Hematopoietic multipotent progenitor cell treated with erythropoietin and hydrocortisone succinate and interleukin-3 and kit ligand, for 8 days (in vitro differentiated cells): ENCODE measurements around the gene SETMAR.

Experiments used
- DNase-seq: peaks from one replicate; pipeline ENCODE4 v3.0.0-alpha.2; 2015

SETMAR gene

DNA sequence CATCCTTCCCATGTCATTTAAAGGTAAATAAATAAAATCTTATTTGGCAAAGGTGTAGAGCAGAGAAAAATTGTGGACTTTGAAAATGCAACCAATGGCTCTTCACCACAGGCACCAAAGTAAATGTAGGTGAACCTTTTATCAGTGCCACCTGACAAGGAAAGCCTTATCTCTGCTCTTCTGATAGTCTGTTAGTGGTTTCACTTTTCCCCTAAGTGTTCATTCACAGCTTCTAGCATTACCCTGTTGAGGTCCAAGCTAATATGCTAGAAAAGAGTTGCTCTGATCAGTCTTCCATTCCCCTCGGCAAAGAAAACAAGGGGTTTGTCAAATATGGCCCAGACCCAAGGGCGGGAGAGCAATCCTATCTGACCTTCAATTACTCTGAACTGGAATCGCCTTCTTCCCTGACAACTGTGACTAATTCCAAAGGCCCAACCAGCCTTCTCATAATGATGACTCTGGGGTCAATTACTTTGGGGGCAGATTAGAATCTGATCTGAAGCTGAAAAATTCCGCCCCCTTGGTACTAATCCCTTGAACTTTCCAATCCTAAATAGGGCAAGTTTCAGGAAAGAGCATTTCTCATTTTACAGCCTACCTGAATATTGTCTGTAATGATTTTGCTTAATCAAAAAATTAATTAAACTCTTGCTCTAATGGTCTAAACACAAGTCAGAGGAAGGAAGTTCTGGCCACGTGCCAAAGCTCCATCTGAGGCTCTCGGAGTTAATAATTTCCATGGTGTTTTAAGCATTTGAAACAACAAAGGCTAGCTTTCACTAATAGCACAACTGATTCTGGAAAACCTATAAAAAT is 52.4 kb downstream of the SETMAR start:
- peak; percentile 55 for DNase-seq

DNA sequence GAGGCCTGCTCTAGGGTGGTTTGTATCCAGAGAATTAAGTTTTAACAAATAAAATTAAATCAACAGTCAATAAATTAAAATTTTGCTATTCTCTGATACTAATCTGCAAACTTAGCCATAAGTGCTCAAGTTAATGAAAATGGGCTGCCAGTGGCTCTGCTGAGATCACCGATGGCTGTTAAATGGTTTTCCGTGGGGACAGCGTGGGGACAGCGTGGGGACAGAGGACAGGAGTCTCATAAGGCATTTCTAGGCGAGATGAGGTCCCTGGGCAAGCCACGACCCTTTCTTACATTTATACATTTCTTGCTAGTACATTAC is 53.0 kb downstream of the SETMAR start:
- no peak for DNase-seq

DNA sequence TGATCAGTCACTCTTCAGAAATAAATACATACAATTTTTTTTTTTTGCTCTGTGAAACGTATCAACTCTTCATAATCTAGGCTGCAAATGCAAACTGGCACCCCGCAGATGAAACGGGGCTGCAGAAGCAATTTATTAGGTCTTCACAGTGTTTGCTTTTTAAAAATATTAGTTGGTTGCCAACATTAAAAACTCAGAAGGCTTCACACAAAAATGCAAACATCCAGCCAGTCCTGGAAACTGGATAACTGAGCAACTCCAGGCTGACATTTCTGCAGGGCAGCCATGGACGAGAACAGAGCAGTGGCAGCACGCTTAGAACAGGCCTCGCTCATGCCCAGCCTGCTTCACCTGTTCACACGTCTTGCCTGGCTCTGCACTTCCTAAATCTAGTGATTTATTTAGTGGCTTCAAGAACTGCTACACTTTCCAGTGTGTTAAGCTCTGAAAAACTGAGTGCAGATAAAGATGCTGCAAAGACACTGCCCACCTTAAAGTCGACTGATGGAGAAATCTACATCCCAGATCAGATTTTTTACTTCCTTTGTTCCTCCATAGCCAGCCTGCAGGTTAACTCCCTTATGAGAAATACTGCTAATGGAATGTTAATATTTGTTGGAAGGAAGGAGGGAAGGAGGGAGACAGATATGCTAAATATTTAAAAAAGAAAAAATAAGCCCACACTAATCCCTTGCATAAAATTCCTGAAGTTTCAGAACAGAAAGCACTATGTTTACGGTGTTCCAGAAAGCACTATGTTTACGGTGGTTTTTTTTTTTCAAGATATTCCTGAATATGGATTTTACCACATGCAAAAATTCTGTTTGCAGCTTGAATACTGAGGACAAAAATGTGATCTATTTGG is 53.6 kb downstream of the SETMAR start:
- no peak for DNase-seq

DNA sequence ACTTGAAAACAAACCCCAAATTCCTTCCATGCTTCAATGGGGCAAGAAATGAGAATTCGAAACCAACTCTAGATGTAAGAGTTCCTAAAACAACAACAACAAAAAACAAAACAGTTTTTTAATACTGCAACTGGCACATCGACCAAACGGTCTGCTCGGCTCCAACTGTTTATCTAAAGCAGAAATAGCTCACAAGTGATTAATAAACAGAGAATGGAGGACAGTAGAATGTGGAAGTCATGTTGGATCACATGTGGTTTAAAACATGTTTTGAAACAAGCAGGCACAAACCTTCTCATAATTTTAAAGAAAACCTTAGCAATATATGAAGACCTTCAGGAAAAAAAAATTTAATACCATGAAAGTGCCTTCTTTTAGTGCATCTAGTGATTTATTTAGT is 55.1 kb downstream of the SETMAR start:
- DNase-seq: no peak

DNA sequence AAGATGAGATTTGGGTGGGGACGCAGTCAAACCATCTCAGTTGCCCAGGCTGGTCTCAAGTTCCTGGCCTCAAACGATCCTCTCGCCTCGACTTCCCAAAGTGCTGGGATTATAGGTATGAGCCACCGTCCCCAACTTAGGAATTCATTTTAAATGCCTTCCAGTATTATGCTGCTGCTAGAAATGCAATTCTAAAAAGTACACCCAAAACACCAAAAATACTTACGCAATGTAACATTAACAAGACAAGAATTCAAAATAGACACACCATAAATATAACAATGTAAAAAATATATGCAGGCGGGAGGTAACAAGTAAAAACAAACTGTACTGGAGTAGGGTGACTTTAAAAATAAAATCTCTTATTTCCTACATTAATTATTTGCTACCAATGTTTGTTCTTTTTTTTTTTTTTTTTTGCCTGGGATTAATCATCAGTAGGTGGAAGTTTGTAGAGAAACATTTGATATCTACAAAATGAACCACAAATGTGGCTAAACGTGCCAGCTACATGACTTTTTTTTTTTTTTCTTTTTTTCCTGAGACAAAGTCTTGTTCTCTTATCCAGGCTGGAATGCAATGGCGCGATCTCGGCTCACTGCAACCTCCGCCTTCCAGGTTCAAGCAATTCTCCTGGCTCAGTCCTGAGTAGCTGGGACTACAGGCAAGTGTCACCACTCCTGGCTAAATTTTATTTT is 56.8 kb downstream of the SETMAR start:
- DNase-seq: no peak

DNA sequence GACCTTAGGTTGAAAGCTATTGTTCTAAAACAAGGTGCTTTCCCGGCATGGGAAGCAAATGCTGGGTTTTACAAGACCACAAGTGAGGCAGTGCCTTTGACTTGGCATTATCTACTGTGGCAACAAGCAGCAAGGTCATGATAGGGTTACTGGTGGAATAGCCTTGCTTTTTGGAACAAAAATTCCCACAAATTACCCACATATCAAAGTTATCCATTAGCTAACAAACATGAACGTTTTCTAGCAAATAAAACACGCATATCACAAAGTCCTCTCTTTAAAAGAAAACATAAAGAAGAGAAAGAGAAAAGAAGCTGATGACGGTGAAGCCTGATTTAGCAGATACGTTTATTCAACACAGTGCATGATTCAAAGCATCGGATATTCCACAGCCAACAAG is 57.6 kb downstream of the SETMAR start:
- DNase-seq: no peak

DNA sequence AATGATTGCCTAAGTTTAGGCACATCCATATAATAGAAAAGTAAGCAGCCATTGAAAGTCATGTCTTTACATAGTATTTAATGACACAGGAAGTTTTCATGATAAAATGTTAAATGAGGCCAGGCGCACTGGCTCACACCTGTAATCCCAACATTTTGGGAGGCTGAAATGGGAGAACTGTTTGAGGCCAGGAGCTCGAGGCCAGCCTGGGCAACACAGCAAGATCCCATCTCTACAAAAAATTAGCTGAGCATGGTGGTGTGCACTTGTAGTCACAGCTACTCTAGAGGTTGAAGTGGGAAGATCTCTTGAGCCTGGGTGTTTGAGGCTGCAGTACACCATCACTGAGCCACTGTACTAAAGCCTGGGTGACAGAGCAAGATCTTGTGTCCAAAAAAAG is 59.4 kb downstream of the SETMAR start:
- no peak for DNase-seq
